GM19468 (cell line): ENCODE data around the gene EXO1.

Experiments used
- ATAC-seq: cut with Tn5 transposase; IDR thresholded peaks from one replicate; pipeline ENCODE4 v1.9.1; 2021; ENCODE audit warnings: mild to moderate bottlenecking, moderate library complexity, moderate number of reproducible peaks; ENCODE audit not compliant: unreplicated experiment; ENCODE audit errors: extremely low read depth

EXO1 gene

DNA sequence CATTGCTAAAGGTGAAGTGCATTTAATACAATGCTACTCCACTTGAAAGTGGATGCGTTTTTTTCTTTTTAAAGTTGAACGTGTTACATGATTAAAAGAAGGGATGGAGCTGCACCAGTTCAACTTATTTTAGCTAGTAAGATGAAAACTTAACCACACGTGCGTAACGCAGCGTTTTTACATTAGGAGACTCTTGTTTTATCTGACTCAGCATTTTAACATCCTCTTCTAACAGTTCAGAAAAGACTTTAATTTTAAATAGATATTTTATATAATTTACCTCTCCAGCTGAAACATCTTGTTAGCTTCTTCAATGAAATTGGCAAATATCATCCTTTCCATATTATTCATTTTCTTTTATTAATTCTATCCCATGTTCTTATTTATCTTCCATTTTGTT, 33.4 kb downstream of the EXO1 start:
- no peak for ATAC-seq

DNA sequence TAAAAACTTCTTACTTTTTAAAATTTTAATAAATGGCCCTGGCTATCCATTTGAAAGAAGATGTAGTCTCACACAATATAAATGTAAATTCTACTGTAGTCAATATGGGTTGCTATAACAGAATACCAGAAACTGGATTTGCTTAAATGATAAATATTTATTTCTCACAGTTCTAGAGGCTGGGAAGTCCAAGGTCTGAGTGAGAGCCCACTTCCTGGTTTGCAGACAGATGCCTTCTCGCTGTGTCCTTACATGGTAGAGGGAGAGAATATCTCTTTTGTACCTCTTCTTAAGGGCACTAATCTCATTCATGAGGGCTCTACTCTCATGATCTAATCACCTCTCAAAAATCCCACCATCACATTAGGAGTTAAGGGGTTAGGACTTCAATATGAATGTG, 35.2 kb downstream of the EXO1 start:
- no peak for ATAC-seq

DNA sequence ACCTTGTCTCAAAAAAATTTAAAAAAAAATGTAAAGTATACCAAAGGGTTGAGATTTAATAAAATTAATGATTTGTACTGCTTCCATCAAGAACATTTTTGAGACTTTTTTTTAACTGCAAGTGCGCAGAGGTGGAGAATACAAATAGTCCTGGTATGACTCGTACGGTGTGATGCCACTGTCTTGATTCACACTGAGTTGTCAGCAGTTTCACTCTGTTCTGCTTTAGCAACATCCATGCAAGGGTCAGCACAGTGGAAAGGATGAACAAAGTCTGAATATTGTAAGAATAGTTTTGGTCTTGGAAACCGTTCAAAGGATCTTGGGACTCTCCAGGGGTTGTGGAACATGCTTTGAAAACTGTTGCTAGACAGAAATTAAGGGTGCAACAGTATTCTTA, 40.2 kb downstream of the EXO1 start:
- no peak for ATAC-seq

DNA sequence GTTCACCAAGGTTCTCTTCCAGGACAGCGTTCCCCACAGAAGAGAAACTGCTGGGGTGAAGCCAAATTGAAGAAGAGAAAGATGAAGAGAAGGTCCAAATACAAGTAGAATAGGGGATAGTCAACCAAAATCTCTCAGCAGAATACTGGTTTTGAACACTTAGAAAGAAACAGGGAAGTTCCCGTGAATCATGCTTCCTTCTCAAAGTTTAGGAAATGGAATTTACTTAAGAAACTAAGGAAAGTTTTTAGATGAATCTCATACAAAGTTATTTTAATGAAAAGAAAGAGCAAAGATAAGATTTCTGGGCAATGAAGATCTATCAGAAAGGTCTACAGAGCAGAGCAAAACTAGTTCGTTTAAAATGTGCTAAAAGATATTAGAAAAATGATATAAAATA, 43.3 kb downstream of the EXO1 start:
- no peak for ATAC-seq

DNA sequence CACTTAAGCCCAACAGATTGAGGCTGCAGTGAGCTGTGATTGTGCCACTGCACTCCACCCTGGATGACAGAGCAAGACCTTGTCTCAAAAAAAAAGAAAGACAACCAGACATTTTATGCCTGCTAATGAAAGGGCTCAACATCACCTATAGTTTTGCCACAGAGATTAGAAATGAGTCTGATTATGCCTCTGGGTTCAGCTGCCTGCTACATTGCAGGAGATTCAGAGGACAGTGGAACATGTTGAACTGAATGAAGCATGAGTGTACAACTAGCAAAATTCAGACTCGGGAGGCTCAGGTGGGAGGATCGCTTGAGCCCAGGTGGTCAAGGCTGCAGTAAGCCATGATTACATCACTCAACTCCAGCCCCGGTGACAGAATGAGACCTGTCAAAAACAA, 46.0 kb downstream of the EXO1 start:
- ATAC-seq: no peak

DNA sequence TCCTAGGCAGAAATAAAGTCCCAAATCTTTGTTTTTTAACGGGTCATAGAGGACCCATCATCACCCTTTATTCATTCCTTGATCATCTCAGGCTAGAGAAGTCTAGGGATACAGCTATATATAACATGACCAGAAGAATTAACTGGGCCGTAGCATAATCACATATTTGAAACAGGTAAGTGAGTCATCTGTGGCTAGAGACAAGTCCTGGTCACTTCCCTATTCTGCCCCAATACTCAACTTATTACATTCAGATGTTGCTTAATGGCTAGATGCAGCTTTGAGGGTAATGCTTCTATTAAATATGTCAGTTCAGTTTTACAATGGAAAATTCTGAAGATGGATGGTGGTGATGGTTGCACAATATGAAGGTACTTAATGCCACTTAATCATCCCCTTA, 47.0 kb downstream of the EXO1 start:
- peak; percentile 79 for ATAC-seq

DNA sequence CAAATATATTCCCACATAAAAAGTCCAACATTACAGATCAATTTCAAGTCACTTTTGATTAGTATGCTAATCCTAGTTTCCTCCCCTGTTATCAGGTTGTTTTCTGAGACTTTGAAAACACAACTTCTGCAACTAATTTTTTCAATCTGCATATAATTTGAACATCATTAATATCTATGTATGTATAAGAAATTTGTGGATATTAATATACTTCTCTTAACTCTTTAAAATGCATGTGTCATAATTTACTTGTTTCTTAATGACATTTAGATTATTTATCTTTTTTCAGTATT, 48.6 kb downstream of the EXO1 start:
- ATAC-seq: no peak

DNA sequence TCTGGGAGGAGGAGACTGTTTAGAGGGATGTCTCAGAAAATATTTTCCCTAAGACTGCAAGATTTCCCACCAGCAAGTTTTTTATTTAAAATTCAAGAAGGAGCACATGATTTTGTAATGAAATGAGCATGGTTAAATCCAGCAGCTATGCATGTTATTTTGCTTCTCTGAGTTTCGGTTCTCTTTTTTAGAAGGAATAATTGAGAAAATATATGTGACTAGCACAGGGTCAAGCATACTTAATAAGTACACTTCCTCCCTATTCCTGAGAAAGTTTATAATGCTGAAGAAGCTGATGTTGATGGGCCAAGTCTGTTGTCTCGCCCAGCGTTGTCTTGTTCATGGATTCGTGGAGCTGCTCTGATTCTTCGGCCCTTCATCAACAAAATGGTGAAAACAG, 51.2 kb downstream of the EXO1 start:
- no peak for ATAC-seq

DNA sequence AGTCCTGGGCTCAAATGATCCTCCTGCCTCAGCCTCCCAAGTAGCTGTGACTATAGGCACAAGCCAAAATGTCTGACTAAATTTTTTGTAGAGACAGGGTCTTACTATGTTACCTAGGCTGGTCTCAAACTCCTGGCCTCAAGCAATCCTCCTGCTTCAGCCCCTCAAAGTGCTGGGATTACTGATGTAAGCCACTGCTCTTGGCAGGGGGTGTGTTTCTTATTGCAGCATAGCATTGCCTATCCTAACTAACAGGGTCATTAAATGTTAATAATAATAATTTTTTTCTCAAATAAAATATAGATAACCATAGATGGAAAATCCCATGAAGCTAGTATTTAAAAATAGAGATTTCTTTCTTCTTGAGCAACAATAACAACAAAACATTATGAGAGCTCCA, 52.4 kb downstream of the EXO1 start:
- no peak for ATAC-seq

DNA sequence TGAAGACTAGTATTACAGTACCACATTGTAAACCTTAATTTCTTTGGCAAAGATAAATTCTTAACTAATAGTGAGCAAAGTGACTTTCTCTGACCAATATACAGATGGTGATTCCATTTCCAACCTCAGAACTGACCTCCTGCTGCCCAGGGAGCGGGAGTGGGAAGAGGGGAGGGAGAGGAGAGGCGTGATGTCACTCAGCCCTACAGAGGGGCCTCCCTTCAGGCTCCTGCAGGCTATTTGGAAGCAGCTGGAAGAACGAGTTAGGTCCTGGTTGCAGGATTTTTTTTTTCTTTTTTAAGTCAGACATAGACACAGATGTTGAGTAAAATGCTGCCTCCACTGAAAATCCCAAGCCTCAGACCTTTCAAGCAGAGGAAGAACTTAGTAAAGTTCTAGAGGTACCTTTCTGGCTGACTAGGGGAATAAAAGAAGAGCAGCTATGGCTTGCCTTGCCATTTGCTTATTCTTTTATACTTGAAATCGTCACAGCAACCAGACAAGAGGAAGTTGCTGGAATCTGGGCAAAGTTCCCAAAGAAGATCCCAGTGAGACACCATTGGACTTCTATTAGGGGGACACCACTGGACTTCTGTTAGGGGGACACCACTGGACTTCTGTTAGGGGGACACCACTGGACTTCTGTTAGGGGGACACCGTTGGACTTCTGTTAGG, 54.5 kb downstream of the EXO1 start:
- no peak for ATAC-seq

DNA sequence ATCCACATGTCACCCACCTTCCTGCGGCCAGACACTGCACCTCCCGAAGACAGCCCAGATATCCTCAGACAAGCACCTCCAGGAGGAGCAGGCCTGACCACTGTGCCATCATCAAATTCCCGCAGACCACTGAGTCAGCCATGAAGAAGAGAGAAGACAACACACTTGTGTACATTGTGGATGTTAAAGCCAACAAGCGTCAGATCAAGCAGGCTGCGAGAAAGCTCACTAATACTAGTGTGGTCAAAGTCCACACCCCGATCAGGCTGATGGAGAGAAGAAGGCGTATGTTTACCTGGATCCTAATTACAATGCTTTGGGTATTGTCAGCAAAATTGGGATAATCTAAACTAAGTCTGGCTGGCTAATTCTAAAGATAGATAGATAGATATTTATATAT, 68.2 kb downstream of the EXO1 start:
- ATAC-seq: no peak

DNA sequence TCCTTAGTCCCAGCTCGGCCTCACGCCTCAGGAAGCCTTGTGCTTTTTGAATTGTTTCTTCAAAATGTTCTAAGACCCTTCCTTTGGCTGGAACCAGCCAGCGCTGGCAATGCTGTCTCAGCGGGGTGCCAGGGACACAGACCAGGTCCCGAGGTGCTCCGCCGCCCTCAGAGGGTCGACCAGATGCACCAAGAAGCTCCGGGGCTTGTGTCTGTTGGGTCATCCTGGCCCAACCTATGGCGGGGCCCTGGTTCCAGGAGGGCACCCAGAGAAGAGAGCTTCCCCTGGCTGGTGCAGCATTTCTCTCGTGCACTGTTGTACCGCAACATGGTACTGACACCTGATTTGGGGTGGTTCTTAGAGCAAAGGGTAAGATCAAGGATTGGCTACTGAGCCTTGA, 69.5 kb downstream of the EXO1 start:
- ATAC-seq: no peak

DNA sequence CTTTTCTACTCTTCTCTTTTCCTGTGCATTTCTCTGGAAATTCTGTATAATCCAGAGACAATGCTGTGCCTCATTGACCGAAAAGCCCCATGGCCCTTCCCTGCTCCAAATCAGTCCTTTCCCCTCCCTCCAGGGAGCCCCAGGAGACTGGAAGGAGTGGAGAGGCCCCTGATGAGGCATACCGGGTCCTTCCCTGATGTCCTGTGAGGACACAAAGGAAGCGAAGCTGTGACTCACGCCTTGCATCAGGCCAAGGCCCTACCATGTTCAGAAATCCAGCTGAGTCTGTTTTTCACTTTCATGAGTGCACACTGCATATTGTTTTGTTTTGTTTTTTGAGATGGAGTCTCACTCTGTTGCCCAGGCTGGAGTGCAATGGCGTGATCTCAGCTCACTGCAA, 70.9 kb downstream of the EXO1 start:
- no peak for ATAC-seq

DNA sequence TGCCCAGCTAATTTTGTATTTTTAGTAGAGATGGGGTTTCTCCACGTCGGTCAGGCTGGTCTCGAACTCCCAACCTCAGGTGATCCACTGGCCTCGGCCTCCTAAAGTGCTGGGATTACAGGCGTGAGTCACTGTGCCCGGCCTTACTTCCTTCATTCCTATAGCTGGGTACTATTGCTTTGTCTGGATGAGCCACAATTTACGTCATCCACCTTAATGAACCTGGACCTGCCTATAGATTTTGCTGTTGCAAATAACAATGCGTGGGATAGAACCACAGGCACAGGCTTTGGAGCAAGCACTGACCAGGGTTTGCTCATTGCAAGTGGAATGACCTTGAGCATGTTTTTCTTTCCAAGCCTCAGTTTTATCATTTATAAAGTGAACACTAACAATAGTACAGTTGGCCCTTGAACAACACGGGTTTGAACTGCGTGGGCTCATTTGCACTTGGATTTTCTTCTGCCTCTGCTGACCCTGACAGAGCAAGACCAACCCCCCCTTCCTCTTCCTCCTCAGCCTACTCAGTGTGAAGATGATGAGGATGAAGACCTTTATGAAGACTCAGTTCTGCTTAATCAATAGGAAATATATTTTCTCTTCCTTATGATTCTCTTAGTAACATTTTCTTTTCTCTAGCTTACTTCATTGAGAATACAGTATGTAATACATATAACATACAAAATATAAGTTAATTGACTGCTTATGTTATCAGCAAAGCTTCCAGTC, 76.2 kb downstream of the EXO1 start:
- no peak for ATAC-seq

DNA sequence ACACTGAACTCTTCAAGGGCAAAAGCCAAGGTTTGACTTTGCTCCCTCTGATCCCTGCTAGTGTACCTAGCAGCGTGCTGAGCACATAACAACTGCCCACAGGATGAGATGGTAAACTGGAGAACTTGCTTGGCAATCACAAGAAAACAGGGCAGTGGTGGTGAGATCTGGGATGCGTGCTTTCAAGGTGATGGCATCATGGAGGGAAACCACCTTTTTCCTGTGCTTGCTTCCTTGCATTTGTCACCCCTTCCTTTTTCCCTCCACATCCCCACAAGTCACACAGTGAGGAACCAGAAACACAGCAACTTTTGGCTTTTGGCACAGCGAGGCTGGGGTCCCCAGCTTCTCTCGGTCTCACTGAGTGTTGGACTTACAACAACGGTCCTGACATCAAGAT, 78.1 kb downstream of the EXO1 start:
- ATAC-seq: no peak

DNA sequence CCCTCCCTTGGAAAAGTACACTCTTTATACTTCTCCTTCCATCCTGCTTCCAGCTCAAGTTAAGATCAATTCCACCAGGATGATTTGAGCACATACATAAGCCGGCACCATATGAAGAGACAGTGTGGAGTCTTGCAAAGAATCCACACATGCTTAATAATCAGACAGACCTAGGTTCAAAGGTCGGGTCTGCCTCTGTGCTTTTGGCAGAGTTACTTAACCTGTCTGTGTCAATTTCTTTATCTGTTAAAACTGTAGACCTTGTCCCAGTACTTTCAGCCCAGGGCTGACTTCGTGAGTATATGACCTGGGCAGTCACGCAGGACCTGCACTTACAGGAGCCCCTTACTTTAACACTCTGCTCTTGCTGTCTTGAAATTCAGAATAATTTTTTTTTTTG, 79.3 kb downstream of the EXO1 start:
- no peak for ATAC-seq

DNA sequence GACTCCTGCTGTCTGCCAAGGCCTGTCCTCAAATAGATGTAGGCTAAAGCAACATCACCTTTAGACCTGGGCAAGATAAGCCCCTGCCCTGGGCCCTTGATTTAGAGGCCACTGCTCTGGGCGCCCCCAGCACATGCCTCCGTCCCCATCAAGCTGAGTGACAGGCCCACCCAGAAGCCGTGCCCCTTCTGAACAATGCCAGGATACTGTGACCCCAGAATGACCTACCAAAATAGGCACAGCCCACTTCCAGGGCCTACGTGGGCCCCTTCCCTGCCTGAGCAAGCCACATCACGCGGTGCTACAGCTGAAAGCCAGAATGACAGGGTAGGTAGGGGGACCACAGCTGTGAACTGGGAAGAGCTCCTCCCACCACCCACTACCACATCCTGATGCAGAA, 84.8 kb downstream of the EXO1 start:
- ATAC-seq: no peak

DNA sequence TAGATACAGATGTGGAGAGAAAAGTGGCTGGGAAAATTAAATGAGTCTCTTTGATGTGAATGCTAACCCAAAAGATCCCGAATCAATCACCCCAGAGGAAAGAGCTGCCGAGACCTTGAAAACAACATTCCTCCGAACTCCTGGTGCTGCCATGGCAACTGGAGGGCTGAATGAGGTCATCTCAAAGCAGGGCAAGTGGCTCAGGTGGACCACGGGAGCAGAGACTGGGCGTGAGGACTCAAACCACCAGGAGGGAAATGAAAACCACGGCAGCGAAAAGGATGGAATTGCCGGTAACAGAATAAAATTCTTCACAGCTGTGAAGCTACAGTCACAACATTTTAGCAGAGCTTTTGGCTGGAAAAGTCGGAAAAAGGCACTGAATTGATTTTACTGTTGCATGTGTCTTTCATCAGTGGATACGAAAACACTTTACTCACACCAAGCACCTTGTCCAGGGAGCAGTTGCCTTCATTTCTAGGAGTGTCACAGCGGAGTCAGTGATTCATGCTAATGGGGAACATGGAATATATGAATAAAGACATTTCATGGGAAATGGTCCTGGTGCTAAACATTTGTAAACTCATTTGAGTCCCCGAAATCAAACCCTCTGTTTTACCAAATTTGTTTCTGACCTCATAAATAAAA, 86.3 kb downstream of the EXO1 start:
- no peak for ATAC-seq

DNA sequence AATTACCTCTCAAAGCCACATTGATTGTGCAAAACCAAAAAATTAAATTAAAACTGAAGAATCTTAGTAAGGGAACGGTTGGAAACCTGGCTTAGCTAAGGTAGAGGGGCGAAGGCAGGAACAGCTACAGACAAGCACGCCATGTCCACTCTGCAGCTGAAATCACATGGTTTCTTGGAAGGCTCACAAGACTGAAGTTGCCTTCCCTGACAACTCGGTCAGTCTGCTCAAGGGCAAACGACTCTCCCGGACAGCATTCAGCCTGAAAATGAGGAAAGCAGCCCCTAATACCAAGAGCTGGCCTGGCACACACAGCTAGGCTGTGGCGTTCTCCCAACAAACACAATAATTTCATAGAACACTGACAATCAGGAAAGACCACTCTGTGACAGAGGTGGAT, 86.9 kb downstream of the EXO1 start:
- no peak for ATAC-seq
